GF-D8 (cell line): ENCODE measurements around the gene SNF8.

Source experiments
- DNase-seq: peaks from one replicate; lab custom pipeline; 2025; lab: John Stamatoyannopoulos, UW

The SNF8 gene

DNA sequence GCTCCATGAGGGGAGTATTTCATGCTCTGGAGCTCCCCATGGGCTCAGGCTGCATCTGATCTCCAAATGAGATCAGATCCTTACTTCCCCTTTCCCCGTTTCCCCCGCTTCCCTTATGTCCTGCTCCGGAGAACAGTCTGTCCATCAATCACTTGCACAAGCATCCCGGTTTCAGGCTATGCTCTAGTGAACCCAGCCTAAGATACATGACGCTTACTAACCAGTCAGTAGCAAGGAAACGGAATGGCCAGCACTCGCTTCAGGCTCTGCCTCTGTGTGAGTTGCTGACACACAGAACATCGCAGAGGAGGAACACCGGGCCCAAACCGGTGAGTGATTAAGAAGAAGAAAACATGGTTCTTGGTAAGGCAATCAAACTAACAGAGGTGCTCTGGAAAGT, 61.5 kb downstream of the SNF8 start:
- DNase-seq: no peak

DNA sequence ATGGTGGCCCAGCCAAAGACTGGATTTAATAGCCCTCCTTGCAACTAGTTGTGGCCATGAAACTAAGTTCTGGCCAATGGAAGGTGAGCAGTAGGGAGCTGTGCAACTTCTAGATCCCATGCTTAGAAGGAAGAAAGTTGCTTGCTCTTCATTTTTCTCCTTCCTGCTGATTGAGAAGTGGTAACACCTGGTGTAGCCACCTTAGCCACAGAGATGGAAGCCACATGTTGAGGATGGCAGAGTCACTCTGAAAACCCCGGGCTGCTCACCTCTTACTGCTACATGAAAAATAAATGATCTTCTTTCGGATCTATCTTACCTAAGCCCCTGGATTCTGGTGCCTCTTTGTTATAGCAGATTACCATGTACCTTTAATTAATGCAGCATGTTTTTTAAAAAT, 62.4 kb downstream of the SNF8 start:
- DNase-seq: no peak
